Measurements from ENCODE around the gene HSD17B7.

HSD17B7 gene

GRCh38 chr1:162861101-162861500 lies 70.6 kb downstream of the HSD17B7 start, which contains the start of gene CCDC190:
TSS of gene CCDC190 (minus strand) at chr1:162861175. CDS start at chr1:162859646, 1,529 bp downstream.
- no peak for DNase-seq (ENCODE audit: insufficient read length, low spot score)
- FAIRE-seq, result no peak
- TF ChIP-seq POLR2AphosphoS5 (IDR thresholded peaks at IDR 0.05; ENCODE audit: low read depth, low read length), result no peak
- no peak for TF ChIP-seq TAF1 (IDR thresholded peaks at IDR 0.05; ENCODE audit: low read depth, low read length)
- no peak for TF ChIP-seq POLR2A (IDR thresholded peaks at IDR 0.05; ENCODE audit: low read depth, low read length)
- no peak for TF ChIP-seq PAX5 (IDR thresholded peaks at IDR 0.05; ENCODE audit: insufficient read depth, low read length, severe bottlenecking)
- TF ChIP-seq SPI1 (IDR thresholded peaks at IDR 0.05; ENCODE audit: low read depth, low read length), result no peak
- TF ChIP-seq POU2F2 (IDR thresholded peaks at IDR 0.05; ENCODE audit: low read depth, low read length), result no peak

DNA sequence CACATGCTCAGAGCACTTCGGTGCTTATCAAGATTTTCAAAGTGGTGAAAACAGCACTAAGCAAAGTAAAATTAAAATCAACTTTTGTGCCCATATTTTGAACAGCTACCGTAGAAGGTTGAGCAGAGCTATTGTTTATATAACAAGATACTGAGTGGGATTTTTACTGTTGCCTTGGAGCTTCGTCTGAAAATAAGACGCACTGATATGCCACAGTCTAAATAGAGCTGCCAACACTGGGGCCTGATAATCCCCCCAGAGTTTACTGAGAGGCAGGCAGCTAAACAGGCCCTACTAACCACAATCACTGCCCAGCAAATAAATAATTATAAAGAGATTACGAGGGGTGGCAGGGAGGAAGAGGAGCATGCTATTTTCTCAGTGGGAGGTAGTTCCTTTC lies 71.1 kb downstream of the HSD17B7 start:
- TF ChIP-seq PAX5 (IDR thresholded peaks at IDR 0.05; ENCODE audit: insufficient read depth, low read length, severe bottlenecking) (no peak), TAF1 (IDR thresholded peaks at IDR 0.05; ENCODE audit: low read depth, low read length) (no peak), POU2F2 (IDR thresholded peaks at IDR 0.05; ENCODE audit: low read depth, low read length) (no peak), POLR2AphosphoS5 (IDR thresholded peaks at IDR 0.05; ENCODE audit: low read depth, low read length) (no peak), POLR2A (IDR thresholded peaks at IDR 0.05; ENCODE audit: low read depth, low read length) (no peak), SPI1 (IDR thresholded peaks at IDR 0.05; ENCODE audit: low read depth, low read length) (no peak)
- FAIRE-seq, result no peak
- DNase-seq (ENCODE audit: insufficient read length, low spot score), result no peak

All from GM12891 (cell line).